Right lobe of liver (tissue), 4 donors: Measurements from ENCODE around the gene RNPEPL1.

Experiments used
- CTCF ChIP-seq, 4 donors: fragments of 200-600 bp in 3 of 4; fragments of 450-650 bp in 1 of 4; IDR thresholded peaks; one replicate each; pipeline versions ENCODE4 v1.5.1 to v1.8.0; 2016 to 2022; ENCODE audit warnings: antibody characterized with exemption in 4 of 4, mild to moderate bottlenecking in 2 of 4
- POLR2A ChIP-seq: fragments of 450-650 bp; IDR thresholded peaks from one replicate; pipeline ENCODE4 v1.6.1; 2017; ENCODE audit warnings: antibody characterized with exemption, mild to moderate bottlenecking
- donor health status: DM: no; HTN: no; CAD: no.
- donor health status: DM: no; HTN: no; CAD: no.
- donor health status: DM: no; HTN: yes; CAD: no.

GRCh38 chr2:240586198-240586918, 18.1 kb downstream of the RNPEPL1 start, which contains the start of gene CAPN10:
- TF ChIP-seq CTCF (IDR thresholded peaks at IDR 0.05): no peak
- TF ChIP-seq POLR2A: peak; percentile 71
